ENCODE results near the gene CTNNA2. TPM values are rescaled to one million over a fixed set of nuclear protein-coding genes. Genes with fewer than 3 reads are reported as not detected.

CTNNA2 gene
- total and polyA plus RNA-seq, 7 donors: 0.03 to 0.36 (median 0.17) TPM; not detected in 4

DNA sequence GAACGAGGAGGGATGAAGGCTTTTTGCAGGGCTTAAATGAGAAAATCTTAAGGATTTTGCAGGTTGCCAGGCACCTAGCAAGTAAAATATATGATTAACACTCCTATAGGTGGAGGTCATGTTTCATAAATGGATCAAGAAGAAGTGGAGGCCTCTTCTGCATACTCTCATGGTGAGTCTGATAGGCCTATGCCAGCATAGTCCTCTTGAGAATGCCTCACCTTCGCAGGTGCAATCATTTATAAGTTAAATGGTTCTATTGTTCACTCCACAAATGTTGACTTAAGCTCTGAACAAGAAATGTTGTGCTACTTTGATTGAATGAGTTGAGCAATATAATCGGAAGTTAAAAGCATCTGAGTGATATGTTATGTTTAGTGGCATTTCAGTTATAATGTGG lies 779.6 kb downstream of the CTNNA2 start:
- intact Hi-C loops (cut with DNase I): no loop called here
- Histone ChIP-seq H3K9me3 (no peaks in the 10 kb centered on the region), H3K27ac (no peak overlapping the region), H3K4me1 (no peaks in the 10 kb centered on the region), H3K36me3 (ENCODE audit: insufficient read depth in 1 of 2, low read depth in 1 of 2) (no peaks in the 10 kb centered on the region), H3K4me3 (no peak overlapping the region), H3K27me3 (ENCODE audit: insufficient read depth in 3 of 3, low read length in 2 of 3) (peaks cover 0 to 2% (median 0%) of the 10 kb centered on the region in 3 donors)
- ATAC-seq (no peak), DNase-seq (no peak)
- TF ChIP-seq, protein P1, sequence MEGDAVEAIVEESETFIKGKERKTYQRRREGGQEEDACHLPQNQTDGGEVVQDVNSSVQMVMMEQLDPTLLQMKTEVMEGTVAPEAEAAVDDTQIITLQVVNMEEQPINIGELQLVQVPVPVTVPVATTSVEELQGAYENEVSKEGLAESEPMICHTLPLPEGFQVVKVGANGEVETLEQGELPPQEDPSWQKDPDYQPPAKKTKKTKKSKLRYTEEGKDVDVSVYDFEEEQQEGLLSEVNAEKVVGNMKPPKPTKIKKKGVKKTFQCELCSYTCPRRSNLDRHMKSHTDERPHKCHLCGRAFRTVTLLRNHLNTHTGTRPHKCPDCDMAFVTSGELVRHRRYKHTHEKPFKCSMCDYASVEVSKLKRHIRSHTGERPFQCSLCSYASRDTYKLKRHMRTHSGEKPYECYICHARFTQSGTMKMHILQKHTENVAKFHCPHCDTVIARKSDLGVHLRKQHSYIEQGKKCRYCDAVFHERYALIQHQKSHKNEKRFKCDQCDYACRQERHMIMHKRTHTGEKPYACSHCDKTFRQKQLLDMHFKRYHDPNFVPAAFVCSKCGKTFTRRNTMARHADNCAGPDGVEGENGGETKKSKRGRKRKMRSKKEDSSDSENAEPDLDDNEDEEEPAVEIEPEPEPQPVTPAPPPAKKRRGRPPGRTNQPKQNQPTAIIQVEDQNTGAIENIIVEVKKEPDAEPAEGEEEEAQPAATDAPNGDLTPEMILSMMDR (IDR thresholded peaks at IDR 0.05): no peak
- 74 to 79% (median 77%) methylated on average over 3 of the region's 3 CpGs for WGBS, 3 donors

DNA sequence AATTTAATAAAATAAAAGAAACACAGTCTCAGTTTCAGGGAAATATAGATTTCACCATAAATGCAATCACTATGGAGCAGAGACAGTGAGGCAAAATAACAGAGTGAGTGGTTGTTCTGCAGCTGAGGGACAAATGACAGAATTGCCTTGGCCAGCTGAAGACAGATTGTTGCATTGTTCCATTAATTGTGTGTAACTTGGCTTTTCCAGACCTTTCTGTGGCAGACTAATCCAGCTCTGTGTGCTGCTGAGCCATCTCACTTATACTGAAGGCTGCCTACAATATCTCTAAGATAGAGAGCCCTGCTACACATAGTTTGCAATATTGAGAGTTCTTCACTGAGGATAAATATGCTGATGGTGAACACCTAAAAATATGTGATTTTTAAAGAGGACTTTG lies 780.2 kb downstream of the CTNNA2 start:
- Histone ChIP-seq H3K4me3 (no peak overlapping the region), H3K27ac (no peak overlapping the region), H3K27me3 (ENCODE audit: insufficient read depth in 3 of 3, low read length in 2 of 3) (peaks cover 0 to 2% (median 0%) of the 10 kb centered on the region in 3 donors), H3K36me3 (ENCODE audit: insufficient read depth in 1 of 2, low read depth in 1 of 2) (no peaks in the 10 kb centered on the region), H3K4me1 (no peaks in the 10 kb centered on the region), H3K9me3 (no peaks in the 10 kb centered on the region)
- intact Hi-C loops (cut with DNase I): no loop called here
- no peak for ATAC-seq
- no peak for DNase-seq
- TF ChIP-seq, protein P1 (IDR thresholded peaks at IDR 0.05): no peak

GRCh38 chr2:80298954-80299353 lies 786.1 kb downstream of the CTNNA2 start:
- Histone ChIP-seq H3K27me3 (ENCODE audit: insufficient read depth in 3 of 3, low read length in 2 of 3) (peaks cover 2 to 37% (median 18%) of the 10 kb centered on the region in 3 donors), H3K9me3 (no peaks in the 10 kb centered on the region)

GRCh38 chr2:80299661-80300060 lies 786.8 kb downstream of the CTNNA2 start:
- no peaks in the 10 kb centered on the region for H3K9me3 ChIP-seq
- TF ChIP-seq, protein P1 (IDR thresholded peaks at IDR 0.05): no peak
- ATAC-seq: no peak
- no peak overlapping the region for H3K4me3 ChIP-seq
- H3K27me3 ChIP-seq (ENCODE audit: insufficient read depth in 3 of 3, low read length in 2 of 3): peaks cover 2 to 44% (median 24%) of the 10 kb centered on the region in 3 donors
- H3K36me3 ChIP-seq (ENCODE audit: insufficient read depth in 1 of 2, low read depth in 1 of 2): no peaks in the 10 kb centered on the region
- no peaks in the 10 kb centered on the region for H3K4me1 ChIP-seq
- WGBS, 3 donors: 35 to 53% (median 45%) methylated on average over 5 of the region's 5 CpGs
- intact Hi-C loops (cut with DNase I): no loop called here
- DNase-seq: no peak
- H3K27ac ChIP-seq: no peak overlapping the region

More at GRCh38 chr2:80298954-80299353, 786.1 kb downstream of the CTNNA2 start:
- 48 to 56% (median 48%) methylated on average over 3 of the region's 3 CpGs for WGBS, 3 donors
- ATAC-seq (no peak), DNase-seq (no peak)
- H3K4me1 ChIP-seq: no peaks in the 10 kb centered on the region
- no peak overlapping the region for H3K27ac ChIP-seq
- TF ChIP-seq, protein P1 (IDR thresholded peaks at IDR 0.05): no peak
- intact Hi-C loops (cut with DNase I): no loop called here
- H3K36me3 ChIP-seq (ENCODE audit: insufficient read depth in 1 of 2, low read depth in 1 of 2): no peaks in the 10 kb centered on the region
- H3K4me3 ChIP-seq: no peak overlapping the region

- Histone ChIP-seq H3K27ac (no peak overlapping the region), H3K9me3 (no peaks in the 10 kb centered on the region), H3K27me3 (ENCODE audit: insufficient read depth in 3 of 3, low read length in 2 of 3) (peaks cover 0 to 48% (median 25%) of the 10 kb centered on the region in 3 donors), H3K4me1 (no peaks in the 10 kb centered on the region), H3K4me3 (no peak overlapping the region), H3K36me3 (ENCODE audit: insufficient read depth in 1 of 2, low read depth in 1 of 2) (no peaks in the 10 kb centered on the region)
- TF ChIP-seq, protein P1 (IDR thresholded peaks at IDR 0.05): no peak
- intact Hi-C loops (cut with DNase I): no loop called here
- no peak for ATAC-seq
- WGBS, 3 donors: 43 to 64% (median 53%) methylated on average over 1 of the region's 1 CpG
- DNase-seq: no peak
These were observed 787.5 kb downstream of the CTNNA2 start for GRCh38 chr2:80300346-80300745.
